H1 (cell line): ENCODE results near the gene UMOD. TPM values are rescaled to one million over a fixed set of nuclear protein-coding genes. Genes with fewer than 3 reads are reported as not detected.

Source experiments
- CTCF ChIA-PET: fragments of 300-600 bp; sonication (Branson Sonifier 250); formaldehyde crosslinking; loops from one replicate; lab custom pipeline; 2021; ENCODE audit not compliant: partially characterized antibody; lab: Charles Lee
- POLR2A ChIA-PET: fragments of 300-600 bp; sonication (Branson Sonifier 250); formaldehyde crosslinking; loops from one replicate; lab custom pipeline; 2021; ENCODE audit warnings: inconsistent platforms; ENCODE audit not compliant: partially characterized antibody; lab: Charles Lee
- DNase-seq, 2 experiments: peaks; one replicate each; pipeline versions ENCODE4 v3.0.0 to v3.0.0-alpha.2; 2010 to 2022; ENCODE audit warnings: low spot score in 2 of 2, low read depth in 1 of 2, mixed read lengths in 1 of 2
- FAIRE-seq: peaks from 2 replicates; lab custom pipeline; 2011; peaks lifted over from hg19 to GRCh38; lab: Jason Lieb, UNC
- H2AFZ ChIP-seq: 2 replicates; pipeline ENCODE4 v1.8.1; 2012; ENCODE audit warnings: low read length, inconsistent platforms
- H2AK5ac ChIP-seq: 2 replicates; pipeline ENCODE4 v1.6.1; 2013; ENCODE audit warnings: low read depth, low read length
- H2BK120ac ChIP-seq: replicated peaks from 2 replicates; pipeline ENCODE3; 2013; ENCODE audit warnings: low read depth, low read length, inconsistent platforms
- H2BK12ac ChIP-seq: 2 replicates; pipeline ENCODE4 v1.6.1; 2013; ENCODE audit warnings: low read depth, low read length
- H2BK15ac ChIP-seq: 2 replicates; pipeline ENCODE4 v1.6.1; 2013; ENCODE audit warnings: low read length
- H2BK20ac ChIP-seq: 2 replicates; pipeline ENCODE4 v1.6.1; 2013; ENCODE audit warnings: low read length
- H2BK5ac ChIP-seq: 2 replicates; pipeline ENCODE4 v1.6.1; 2013; ENCODE audit warnings: low read depth, low read length
- H3K14ac ChIP-seq: 2 replicates; pipeline ENCODE4 v1.6.1; 2013; ENCODE audit warnings: inconsistent platforms; ENCODE audit not compliant: insufficient read length
- H3K18ac ChIP-seq: 2 replicates; pipeline ENCODE4 v1.6.1; 2013; ENCODE audit warnings: low read length; ENCODE audit errors: extremely low read depth
- H3K23ac ChIP-seq: 2 replicates; pipeline ENCODE4 v1.6.1; 2013; ENCODE audit warnings: inconsistent platforms; ENCODE audit not compliant: insufficient read length
- H3K23me2 ChIP-seq: 2 replicates; pipeline ENCODE4 v1.6.1; 2013; ENCODE audit warnings: low read depth, low read length
- H3K27ac ChIP-seq: 2 replicates; pipeline ENCODE4 v1.6.1; 2011; ENCODE audit warnings: low read depth, low read length, inconsistent platforms
- H3K27me3 ChIP-seq, 4 experiments: replicated peaks in 1 of 4; 1 replicate in 1 of 4; 2 replicates in 3 of 4; pipeline versions ENCODE4 v1.6.1 to v1.8.1; 2011 to 2013; ENCODE audit warnings: low read length in 3 of 4, mild to moderate bottlenecking in 3 of 4, inconsistent platforms in 2 of 4, mixed read lengths in 2 of 4, moderate library complexity in 1 of 4; ENCODE audit not compliant: control insufficient read depth in 3 of 4, insufficient read depth in 3 of 4; ENCODE audit errors: extremely low read depth in 1 of 4
- H3K36me3 ChIP-seq, 4 experiments: 2 replicates each; pipeline versions ENCODE4 v1.6.1 to v1.8.1; 2011 to 2013; ENCODE audit warnings: mild to moderate bottlenecking in 4 of 4, low read length in 3 of 4, moderate library complexity in 2 of 4, control low read depth in 1 of 4, inconsistent platforms in 1 of 4; ENCODE audit not compliant: insufficient read depth in 4 of 4, control insufficient read depth in 2 of 4
- H3K4ac ChIP-seq: replicated peaks from 2 replicates; pipeline ENCODE3; 2013; ENCODE audit warnings: low read length, low read depth, mixed read lengths, inconsistent platforms; ENCODE audit not compliant: insufficient read length
- H3K4me1 ChIP-seq, 4 experiments: replicated peaks in 1 of 4; 1 replicate in 1 of 4; 2 replicates in 3 of 4; pipeline versions ENCODE4 v1.6.1 to v1.8.1; 2011 to 2013; ENCODE audit warnings: low read length in 3 of 4, inconsistent platforms in 2 of 4, mixed read lengths in 1 of 4; ENCODE audit not compliant: insufficient read depth in 4 of 4, control insufficient read depth in 3 of 4
- H3K4me2 ChIP-seq, 2 experiments: 2 replicates each; pipeline versions ENCODE4 v1.6.1 to v1.8.1; 2011 to 2013; ENCODE audit warnings: low read depth in 2 of 2, low read length in 2 of 2, control low read depth in 1 of 2, inconsistent platforms in 1 of 2, mild to moderate bottlenecking in 1 of 2; ENCODE audit not compliant: insufficient read depth in 1 of 2
- H3K4me3 ChIP-seq, 4 experiments: fragments of 200-600, 300-600 bp in 1 of 4; sonication (generic), shearing (Covaris generic), sonication (Bioruptor Twin) in 1 of 4; 2 replicates each; pipeline versions ENCODE4 v1.5.1 to v1.8.1; 2011 to 2016; ENCODE audit warnings: low read length in 4 of 4, low read depth in 3 of 4, control low read depth in 2 of 4, inconsistent platforms in 2 of 4, mild to moderate bottlenecking in 2 of 4, mixed read lengths in 1 of 4, moderate library complexity in 1 of 4; ENCODE audit not compliant: insufficient read depth in 2 of 4; ENCODE audit errors: extremely low read depth in 1 of 4
- H3K56ac ChIP-seq: replicated peaks from 2 replicates; pipeline ENCODE3; 2013; ENCODE audit warnings: low read depth, mild to moderate bottlenecking, mixed read lengths, low read length, inconsistent platforms; ENCODE audit not compliant: insufficient read length
- H3K79me1 ChIP-seq: 2 replicates; pipeline ENCODE4 v1.6.1; 2013; ENCODE audit warnings: low read depth, low read length, control low read depth
- H3K79me2 ChIP-seq, 2 experiments: 2 replicates each; pipeline versions ENCODE4 v1.6.1 to v1.8.1; 2012 to 2013; ENCODE audit warnings: low read length in 2 of 2, mild to moderate bottlenecking in 2 of 2, inconsistent platforms in 1 of 2; ENCODE audit not compliant: insufficient read depth in 2 of 2, control insufficient read depth in 1 of 2
- H3K9ac ChIP-seq, 4 experiments: replicated peaks in 1 of 4; 1 replicate in 1 of 4; 2 replicates in 3 of 4; pipeline versions ENCODE4 v1.6.1 to v1.8.1; 2011 to 2013; ENCODE audit warnings: low read depth in 3 of 4, low read length in 3 of 4, control low read depth in 2 of 4, mild to moderate bottlenecking in 2 of 4, moderate library complexity in 2 of 4, inconsistent platforms in 1 of 4; ENCODE audit errors: extremely low read depth in 1 of 4
- H3K9me3 ChIP-seq, 2 experiments: 2 replicates each; pipeline versions ENCODE4 v1.6.1 to v1.8.1; 2012 to 2013; ENCODE audit warnings: mild to moderate bottlenecking in 2 of 2, moderate library complexity in 2 of 2, control low read depth in 1 of 2, inconsistent platforms in 1 of 2, low read depth in 1 of 2, low read length in 1 of 2, mixed read lengths in 1 of 2; ENCODE audit not compliant: insufficient read depth in 2 of 2
- H4K20me1 ChIP-seq, 2 experiments: replicated peaks in 1 of 2; 2 replicates each; pipeline versions ENCODE3 to v1.8.1; 2011 to 2013; ENCODE audit warnings: inconsistent platforms in 2 of 2, low read length in 2 of 2, mild to moderate bottlenecking in 1 of 2; ENCODE audit not compliant: insufficient read depth in 2 of 2, control insufficient read depth in 1 of 2
- H4K5ac ChIP-seq: 2 replicates; pipeline ENCODE4 v1.6.1; 2013; ENCODE audit warnings: low read length, low read depth, mixed read lengths, inconsistent platforms; ENCODE audit not compliant: insufficient read length
- H4K8ac ChIP-seq: 2 replicates; pipeline ENCODE4 v1.8.0; 2013; ENCODE audit warnings: mild to moderate bottlenecking, moderate library complexity, low read length, inconsistent platforms; ENCODE audit not compliant: insufficient read depth; ENCODE audit errors: extremely low read depth
- H4K91ac ChIP-seq: replicated peaks from 2 replicates; pipeline ENCODE3; 2013; ENCODE audit warnings: low read length, mixed read lengths, inconsistent platforms; ENCODE audit not compliant: insufficient read length
- EZH2 ChIP-seq: fragments of 200-600 bp; sonication (generic); IDR thresholded peaks from 2 replicates; pipeline ENCODE4 v1.7.1; 2012; ENCODE audit warnings: low read depth, mild to moderate bottlenecking, moderate library complexity, low read length, inconsistent platforms; ENCODE audit not compliant: severe bottlenecking
- PHF8 ChIP-seq: fragments of 200-600 bp; sonication (generic); conservative IDR thresholded peaks from 2 replicates; pipeline ENCODE4 v1.7.1; 2012; ENCODE audit warnings: low read depth, mild to moderate bottlenecking, inconsistent platforms, low read length, moderate library complexity
- WGBS, 2 experiments: shearing (Covaris generic) in 1 of 2; methylation state at CpG; one replicate each; pipeline versions ENCODE4 v1.1.6 to v1.1.7; 2013 to 2015; ENCODE audit warnings: low lambda C conversion rate in 2 of 2, mixed read lengths in 2 of 2, inconsistent platforms in 1 of 2, low coverage in 1 of 2, missing lambda C conversion rate in 1 of 2; ENCODE audit not compliant: insufficient replicate concordance in 2 of 2, insufficient coverage in 1 of 2, insufficient read length in 1 of 2; ENCODE audit errors: extremely low coverage in 1 of 2, missing lambda C conversion rate in 1 of 2; 5-methylcytosine and 5-hydroxymethylcytosine counted together
- polyA plus RNA-seq, 7 experiments: library from polyadenylated mRNA; depleted of rRNA in 3 of 7; stranded (reverse) in 5 of 7; unstranded in 2 of 7; fragments of >200 nt in 5 of 7; fragments of 200-250 nt in 2 of 7; gene quantifications; 1 replicate in 5 of 7; 2 replicates in 1 of 7; 4 replicates in 1 of 7; pipeline versions ENCODE4 v1.2.1 to v1.2.3, GENCODE V29; 2011 to 2013; ENCODE audit warnings: missing spikeins in 2 of 7, mixed read lengths in 2 of 7
- total RNA-seq: library from RNA; stranded (reverse); fragmentation: NEBNext Ultra II Directional; extraction: Animal tissue kit (Norgen Biotek cat#: 25700); gene quantifications from 2 replicates; pipeline ENCODE4 v1.2.1, GENCODE V29; 2021

The UMOD gene
- total and polyA plus RNA-seq, 2 of the 8 experiments (the other 6 are each of a cell fraction or from before 2014, with no cell fraction given), result not detected

DNA sequence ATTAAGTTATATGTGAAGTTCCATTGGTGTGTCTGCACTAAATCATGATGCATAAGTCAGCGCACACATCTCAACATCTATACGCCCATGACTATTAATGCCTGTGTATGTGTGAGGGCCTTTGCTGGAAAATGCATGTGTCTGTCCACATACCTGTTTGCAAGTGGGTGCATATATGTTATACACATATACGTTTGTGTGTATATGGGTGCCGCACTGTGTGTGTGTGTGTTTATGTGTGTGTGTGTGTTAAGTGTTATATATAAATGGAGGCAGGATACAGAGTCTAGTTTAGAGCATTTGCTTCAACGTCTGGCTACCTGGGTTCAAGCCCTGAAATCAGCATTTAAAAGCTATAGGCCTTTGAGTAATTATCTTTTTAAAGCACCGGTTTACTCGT lies 44.7 kb downstream of the UMOD start:
- no peak overlapping the region for H2BK5ac ChIP-seq
- H3K23me2 ChIP-seq, result no peaks in the 10 kb centered on the region
- H3K27me3 ChIP-seq, result no peaks in the 10 kb centered on the region
- no peak overlapping the region for H4K8ac ChIP-seq
- ChIA-PET CTCF (interaction anchor here (0.7 to 3.2 kb wide), 3 partner anchors 18 to 400 kb away, joined by 3 to 19 read pairs (median 3); no protein-coding TSS in a partner anchor), POLR2A (no interaction called here)
- H3K4me1 ChIP-seq, result no peaks in the 10 kb centered on the region
- no peak overlapping the region for H3K27ac ChIP-seq
- H3K4ac ChIP-seq, result no peak overlapping the region
- H3K18ac ChIP-seq, result no peak overlapping the region
- no peak overlapping the region for H2BK120ac ChIP-seq
- peaks cover 0 to 2% of the 10 kb centered on the region in 2 experiments; a peak in 1 of 4 replicates for H3K9me3 ChIP-seq
- no peak for TF ChIP-seq PHF8
- no peak for TF ChIP-seq EZH2
- no peak overlapping the region for H2AK5ac ChIP-seq
- no peak overlapping the region for H2AFZ ChIP-seq
- no peak overlapping the region for H4K5ac ChIP-seq
- H3K23ac ChIP-seq, result no peak overlapping the region
- H2BK15ac ChIP-seq, result no peak overlapping the region
- H3K4me3 ChIP-seq, result no peak overlapping the region
- H3K79me2 ChIP-seq, result no peaks in the 10 kb centered on the region
- H3K36me3 ChIP-seq, result no peaks in the 10 kb centered on the region
- WGBS, 2 experiments, result 88% methylated on average over 7 of the region's 7 CpGs; no CpG with 5 or more reads in 1 of the 2 experiments
- FAIRE-seq, result no peak
- no peak overlapping the region for H2BK20ac ChIP-seq
- peaks cover 0 to 2% of the 10 kb centered on the region in 2 experiments for H4K20me1 ChIP-seq
- no peak for DNase-seq
- no peak overlapping the region for H3K9ac ChIP-seq
- no peak overlapping the region for H3K56ac ChIP-seq
- no peak overlapping the region for H3K14ac ChIP-seq
- H3K4me2 ChIP-seq, result no peak overlapping the region
- H2BK12ac ChIP-seq, result no peak overlapping the region
- no peaks in the 10 kb centered on the region for H3K79me1 ChIP-seq
- H4K91ac ChIP-seq, result no peak overlapping the region
